ENCODE results near the gene KCNK7. TPM values are rescaled to one million over a fixed set of nuclear protein-coding genes. Genes with fewer than 3 reads are reported as not detected.
"Not testable (repeated sequence)": the region's sequence is repeated elsewhere in the genome, so short reads cannot be mapped to it uniquely, and the experiment has no call there.

Gene KCNK7
- total RNA-seq, 4 donors from 2014 or later, result 1.5 to 3.5 (median 2.5) TPM; not detected in 1

DNA sequence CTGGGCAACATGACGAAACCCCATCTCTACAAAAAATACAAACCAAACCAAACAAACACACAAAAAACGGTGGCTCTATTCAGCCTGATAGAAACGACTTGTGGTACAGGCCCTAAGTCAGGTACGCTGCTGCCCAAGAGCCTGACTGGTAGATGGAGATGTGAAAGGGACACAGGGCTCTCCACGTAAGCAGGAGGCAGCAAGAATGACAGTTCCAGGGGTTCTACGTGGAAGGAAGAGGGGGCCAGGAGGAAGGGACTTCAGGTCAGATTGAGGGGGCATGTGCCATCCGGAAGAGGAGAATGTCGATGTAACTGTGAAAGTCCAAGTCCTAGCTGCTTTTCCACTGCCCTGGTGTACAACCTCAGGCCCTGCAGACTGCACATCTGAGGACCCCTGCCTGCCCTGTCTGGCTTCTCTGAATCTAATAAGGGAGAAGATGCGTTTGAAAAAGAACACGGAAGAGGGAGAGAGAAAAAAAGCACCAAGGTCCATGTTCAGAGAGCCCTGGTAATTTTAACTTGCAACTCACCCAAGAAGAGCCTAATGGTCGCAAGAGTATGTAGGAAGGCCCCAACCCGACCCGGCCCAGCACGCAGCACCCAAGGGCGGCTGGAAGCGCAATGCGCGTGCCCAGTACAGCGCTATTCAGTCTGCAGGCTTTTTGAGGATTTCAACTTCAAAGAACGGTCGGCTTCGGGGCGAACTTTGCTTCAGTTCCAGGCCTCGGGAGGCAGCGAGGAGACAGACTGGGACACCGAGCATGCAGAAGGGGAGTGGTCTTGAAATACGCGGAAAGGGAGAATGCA is 26.2 kb downstream of the KCNK7 start:
- peak overlapping the region; percentile 92 to 97 (median 96) for H3K27ac ChIP-seq
- H3K4me3 ChIP-seq, result peak overlapping the region; percentile 45 to 83 (median 80)
- no peaks in the 10 kb centered on the region for H3K9me3 ChIP-seq
- TF ChIP-seq, protein P1, sequence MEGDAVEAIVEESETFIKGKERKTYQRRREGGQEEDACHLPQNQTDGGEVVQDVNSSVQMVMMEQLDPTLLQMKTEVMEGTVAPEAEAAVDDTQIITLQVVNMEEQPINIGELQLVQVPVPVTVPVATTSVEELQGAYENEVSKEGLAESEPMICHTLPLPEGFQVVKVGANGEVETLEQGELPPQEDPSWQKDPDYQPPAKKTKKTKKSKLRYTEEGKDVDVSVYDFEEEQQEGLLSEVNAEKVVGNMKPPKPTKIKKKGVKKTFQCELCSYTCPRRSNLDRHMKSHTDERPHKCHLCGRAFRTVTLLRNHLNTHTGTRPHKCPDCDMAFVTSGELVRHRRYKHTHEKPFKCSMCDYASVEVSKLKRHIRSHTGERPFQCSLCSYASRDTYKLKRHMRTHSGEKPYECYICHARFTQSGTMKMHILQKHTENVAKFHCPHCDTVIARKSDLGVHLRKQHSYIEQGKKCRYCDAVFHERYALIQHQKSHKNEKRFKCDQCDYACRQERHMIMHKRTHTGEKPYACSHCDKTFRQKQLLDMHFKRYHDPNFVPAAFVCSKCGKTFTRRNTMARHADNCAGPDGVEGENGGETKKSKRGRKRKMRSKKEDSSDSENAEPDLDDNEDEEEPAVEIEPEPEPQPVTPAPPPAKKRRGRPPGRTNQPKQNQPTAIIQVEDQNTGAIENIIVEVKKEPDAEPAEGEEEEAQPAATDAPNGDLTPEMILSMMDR (IDR thresholded peaks at IDR 0.05), result no peak
- TF ChIP-seq POLR2A (IDR thresholded peaks at IDR 0.05), result no peak
- H3K27me3 ChIP-seq, result no peaks in the 10 kb centered on the region
- no peaks in the 10 kb centered on the region for H3K36me3 ChIP-seq
- no peak for DNase-seq
- peaks cover 5 to 53% (median 30%) of the 10 kb centered on the region in 4 donors for H3K4me1 ChIP-seq

DNA sequence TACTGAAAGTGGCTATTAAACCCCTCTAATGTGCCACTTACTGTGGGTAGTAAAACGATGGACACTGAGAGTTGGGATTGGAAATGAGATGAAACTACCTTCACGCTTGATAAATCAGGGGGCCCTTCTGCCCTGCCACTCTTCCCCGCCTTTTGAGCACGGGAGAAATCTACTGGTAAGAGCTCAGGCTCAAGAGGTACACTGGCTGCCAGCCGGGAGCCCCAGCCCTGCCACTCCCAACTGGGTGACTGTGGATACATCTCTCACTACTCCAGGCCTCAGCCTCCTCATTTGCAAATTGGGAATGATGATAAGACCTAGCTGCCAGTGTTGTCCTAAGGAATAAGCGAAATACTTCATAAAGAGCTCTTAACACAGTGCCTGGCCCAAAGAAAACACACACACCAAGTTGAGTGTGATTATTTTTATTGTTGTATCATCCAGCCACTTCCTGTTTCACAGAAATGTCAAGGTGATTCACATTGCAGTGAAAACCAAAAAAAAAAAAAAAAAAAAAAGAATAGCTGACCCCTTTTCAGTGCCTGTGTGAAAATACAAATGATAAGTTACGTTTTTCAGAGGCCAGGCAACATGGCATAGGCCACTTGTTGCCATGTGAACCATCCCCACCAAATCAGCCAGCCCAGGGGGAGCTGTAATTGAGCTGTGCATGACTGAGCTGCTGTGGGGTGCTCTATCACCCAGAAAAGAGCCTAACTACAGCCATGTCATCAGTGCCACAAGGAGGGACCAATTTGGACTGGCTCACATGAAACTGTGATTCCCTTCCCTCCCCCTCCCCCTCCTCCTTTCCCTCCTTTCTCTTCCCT is 29.8 kb downstream of the KCNK7 start:
- Histone ChIP-seq H3K9me3 (no peaks in the 10 kb centered on the region), H3K27ac (peak overlapping the region; percentile 44 to 67 (median 56)), H3K4me1 (peaks cover 0 to 33% (median 9%) of the 10 kb centered on the region in 4 donors), H3K4me3 (no peak overlapping the region), H3K36me3 (no peaks in the 10 kb centered on the region), H3K27me3 (no peaks in the 10 kb centered on the region)
- DNase-seq, result no peak
- TF ChIP-seq POLR2A (IDR thresholded peaks at IDR 0.05), result no peak
- TF ChIP-seq, protein P1 (IDR thresholded peaks at IDR 0.05), result no peak

DNA sequence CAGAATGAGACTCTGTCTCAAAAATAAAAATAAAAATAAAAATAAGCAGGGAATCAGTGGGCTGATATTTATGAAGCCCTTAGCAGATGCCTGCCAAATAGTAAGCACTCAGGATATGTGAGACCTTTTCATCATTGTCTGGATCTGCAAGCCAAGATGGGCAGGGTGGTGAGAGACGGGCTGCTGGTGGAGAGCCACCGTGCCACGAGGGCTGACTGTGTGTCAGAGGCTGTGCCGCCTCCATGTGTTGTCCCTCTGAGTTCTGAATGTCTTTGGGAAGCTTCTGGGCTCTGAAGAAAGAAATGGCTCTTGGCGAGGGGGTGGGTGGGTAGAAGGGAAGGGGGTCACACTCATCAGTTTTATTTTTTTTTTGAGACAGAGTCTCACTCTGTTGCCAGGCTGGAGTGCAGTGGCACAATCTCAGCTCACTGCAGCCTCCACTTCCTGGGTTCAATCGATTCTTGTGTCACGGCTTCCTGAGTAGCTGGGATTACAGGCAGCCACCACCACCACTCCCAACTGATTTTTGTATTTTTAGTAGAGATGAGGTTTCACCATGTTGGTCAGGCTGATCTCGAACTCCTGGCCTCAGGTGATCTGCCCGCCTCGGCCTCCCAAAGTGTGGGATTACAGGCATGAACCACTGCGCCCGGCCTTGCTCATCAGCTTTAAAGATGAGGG is 30.6 kb downstream of the KCNK7 start:
- not testable (repeated sequence) for H3K27me3 ChIP-seq, DNase-seq, H3K9me3 ChIP-seq, H3K4me3 ChIP-seq, H3K36me3 ChIP-seq
- Histone ChIP-seq H3K27ac (peak overlapping the region in 3 of 4 donors; percentile 44 to 63 (median 62)), H3K4me1 (peaks cover 0 to 40% (median 8%) of the 10 kb centered on the region in 4 donors)

DNA sequence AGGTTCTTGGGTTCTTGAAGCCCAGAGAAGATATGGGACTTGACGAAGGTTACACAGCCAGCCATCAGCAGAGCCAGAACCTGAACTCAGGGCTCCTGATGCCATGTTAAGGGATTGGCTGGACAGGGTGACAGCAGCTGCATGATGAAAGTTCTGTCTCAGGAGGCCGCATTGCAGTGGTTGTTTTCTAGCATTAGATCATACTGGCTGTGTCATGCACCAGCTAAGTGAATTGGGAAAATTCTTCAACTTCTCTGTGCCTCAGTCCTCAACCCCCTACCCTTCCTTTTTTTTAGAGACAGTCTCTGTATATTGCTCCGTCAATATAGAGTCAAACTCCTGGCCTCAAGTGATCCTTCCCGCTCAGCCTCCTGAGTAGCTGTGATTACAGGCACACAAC is 32.0 kb downstream of the KCNK7 start:
- no peak for DNase-seq
- H3K9me3 ChIP-seq, result no peaks in the 10 kb centered on the region
- no peak overlapping the region for H3K27ac ChIP-seq
- H3K4me1 ChIP-seq, result peaks cover 4 to 47% (median 10%) of the 10 kb centered on the region in 4 donors
- no peak for TF ChIP-seq POLR2A (IDR thresholded peaks at IDR 0.05)
- TF ChIP-seq, protein P1 (IDR thresholded peaks at IDR 0.05), result no peak
- H3K4me3 ChIP-seq, result no peak overlapping the region
- no peaks in the 10 kb centered on the region for H3K27me3 ChIP-seq
- no peaks in the 10 kb centered on the region for H3K36me3 ChIP-seq

DNA sequence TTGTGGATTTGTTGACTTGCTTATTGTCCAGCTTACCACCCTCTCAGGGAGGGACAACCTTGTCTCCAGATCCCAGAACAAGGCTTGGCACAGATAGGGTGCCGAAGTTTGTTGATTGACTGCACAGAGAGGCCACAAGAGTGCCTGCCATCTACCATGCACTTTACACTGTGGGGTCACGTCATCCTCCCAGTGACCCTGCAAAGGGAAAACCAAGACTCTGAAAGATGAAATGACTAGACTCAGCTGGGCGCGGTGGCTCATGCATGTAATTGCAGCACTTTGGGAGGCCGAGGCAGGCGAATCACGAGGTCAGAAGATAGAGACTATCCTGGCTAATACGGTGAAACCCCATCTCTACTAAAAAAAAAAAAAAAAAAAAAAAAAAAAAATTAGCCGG is 32.8 kb downstream of the KCNK7 start:
- Histone ChIP-seq H3K27me3 (no peaks in the 10 kb centered on the region), H3K9me3 (no peaks in the 10 kb centered on the region), H3K27ac (no peak overlapping the region), H3K36me3 (no peaks in the 10 kb centered on the region), H3K4me1 (peaks cover 5 to 44% (median 10%) of the 10 kb centered on the region in 4 donors), H3K4me3 (no peak overlapping the region)
- DNase-seq, result no peak
- TF ChIP-seq POLR2A (IDR thresholded peaks at IDR 0.05), result no peak
- TF ChIP-seq, protein P1 (IDR thresholded peaks at IDR 0.05), result no peak

All from Peyer's patch (tissue), 4 donors.